Measurements from ENCODE around the gene UBE2D1.

DNA sequence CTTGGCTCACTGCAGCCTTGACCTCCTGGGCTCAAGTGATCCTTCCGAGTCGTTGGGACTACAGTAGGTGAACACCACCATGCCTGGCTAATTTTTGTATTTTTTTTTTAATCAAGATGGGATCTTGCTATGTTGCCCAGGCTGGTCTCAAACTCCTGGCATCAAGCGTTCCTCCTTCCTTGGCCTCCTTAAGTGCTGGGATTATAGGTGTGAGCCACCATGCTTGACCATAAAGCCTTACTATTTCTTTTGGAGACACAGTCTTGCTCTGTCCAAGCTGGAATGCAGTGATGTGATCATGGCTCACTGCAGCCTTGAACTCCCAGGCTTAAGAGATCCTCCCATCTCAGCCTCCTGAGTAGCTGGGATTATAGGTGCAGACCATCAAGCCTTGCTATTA lies 63.0 kb downstream of the UBE2D1 start:
- TF ChIP-seq POLR2A (IDR thresholded peaks at IDR 0.05): no peak
- TF ChIP-seq, protein P1, sequence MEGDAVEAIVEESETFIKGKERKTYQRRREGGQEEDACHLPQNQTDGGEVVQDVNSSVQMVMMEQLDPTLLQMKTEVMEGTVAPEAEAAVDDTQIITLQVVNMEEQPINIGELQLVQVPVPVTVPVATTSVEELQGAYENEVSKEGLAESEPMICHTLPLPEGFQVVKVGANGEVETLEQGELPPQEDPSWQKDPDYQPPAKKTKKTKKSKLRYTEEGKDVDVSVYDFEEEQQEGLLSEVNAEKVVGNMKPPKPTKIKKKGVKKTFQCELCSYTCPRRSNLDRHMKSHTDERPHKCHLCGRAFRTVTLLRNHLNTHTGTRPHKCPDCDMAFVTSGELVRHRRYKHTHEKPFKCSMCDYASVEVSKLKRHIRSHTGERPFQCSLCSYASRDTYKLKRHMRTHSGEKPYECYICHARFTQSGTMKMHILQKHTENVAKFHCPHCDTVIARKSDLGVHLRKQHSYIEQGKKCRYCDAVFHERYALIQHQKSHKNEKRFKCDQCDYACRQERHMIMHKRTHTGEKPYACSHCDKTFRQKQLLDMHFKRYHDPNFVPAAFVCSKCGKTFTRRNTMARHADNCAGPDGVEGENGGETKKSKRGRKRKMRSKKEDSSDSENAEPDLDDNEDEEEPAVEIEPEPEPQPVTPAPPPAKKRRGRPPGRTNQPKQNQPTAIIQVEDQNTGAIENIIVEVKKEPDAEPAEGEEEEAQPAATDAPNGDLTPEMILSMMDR (IDR thresholded peaks at IDR 0.05): no peak

Measured in upper lobe of left lung (tissue), 4 donors.